ENCODE results near the gene IPO4.
"Not testable (repeated sequence)": the region's sequence is repeated elsewhere in the genome, so short reads cannot be mapped to it uniquely, and the experiment has no call there.

DNA sequence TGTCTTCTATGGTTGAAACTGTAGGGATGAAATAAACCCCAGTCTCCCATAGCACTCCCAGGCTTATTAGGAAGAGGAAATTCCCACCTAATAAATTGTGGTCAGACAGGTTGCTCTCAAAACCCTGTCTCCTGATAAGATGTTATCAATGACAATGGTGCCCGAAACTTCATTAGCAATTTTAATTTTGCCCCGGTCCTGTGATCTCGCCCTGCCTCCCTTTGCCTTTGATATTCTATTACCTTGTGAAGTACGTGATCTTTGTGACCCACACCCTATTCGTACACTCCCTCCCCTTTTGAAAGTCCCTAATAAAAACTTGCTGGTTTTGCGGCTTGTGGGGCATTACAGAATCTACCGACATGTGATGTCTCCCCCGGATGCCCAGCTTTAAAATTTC, 13.9 kb upstream of the IPO4 start:
- TF ChIP-seq POLR2A (IDR thresholded peaks at IDR 0.05; ENCODE audit: insufficient read depth in 1 of 2, low read depth in 2 of 2, low read length in 2 of 2); IRF2 (CRISPR knock-in tag; IDR thresholded peaks at IDR 0.05); TP53 (CRISPR knock-in tag; conservative IDR thresholded peaks at IDR 0.05); PHB2 (IDR thresholded peaks at IDR 0.05; ENCODE audit: partially characterized antibody); SIX1 (CRISPR knock-in tag; IDR thresholded peaks at IDR 0.05; ENCODE audit: borderline replicate concordance); RBM39 (IDR thresholded peaks at IDR 0.05; ENCODE audit: low read depth, low read length, poor library complexity, severe bottlenecking): not testable (repeated sequence)
- TF ChIP-seq, protein P1, sequence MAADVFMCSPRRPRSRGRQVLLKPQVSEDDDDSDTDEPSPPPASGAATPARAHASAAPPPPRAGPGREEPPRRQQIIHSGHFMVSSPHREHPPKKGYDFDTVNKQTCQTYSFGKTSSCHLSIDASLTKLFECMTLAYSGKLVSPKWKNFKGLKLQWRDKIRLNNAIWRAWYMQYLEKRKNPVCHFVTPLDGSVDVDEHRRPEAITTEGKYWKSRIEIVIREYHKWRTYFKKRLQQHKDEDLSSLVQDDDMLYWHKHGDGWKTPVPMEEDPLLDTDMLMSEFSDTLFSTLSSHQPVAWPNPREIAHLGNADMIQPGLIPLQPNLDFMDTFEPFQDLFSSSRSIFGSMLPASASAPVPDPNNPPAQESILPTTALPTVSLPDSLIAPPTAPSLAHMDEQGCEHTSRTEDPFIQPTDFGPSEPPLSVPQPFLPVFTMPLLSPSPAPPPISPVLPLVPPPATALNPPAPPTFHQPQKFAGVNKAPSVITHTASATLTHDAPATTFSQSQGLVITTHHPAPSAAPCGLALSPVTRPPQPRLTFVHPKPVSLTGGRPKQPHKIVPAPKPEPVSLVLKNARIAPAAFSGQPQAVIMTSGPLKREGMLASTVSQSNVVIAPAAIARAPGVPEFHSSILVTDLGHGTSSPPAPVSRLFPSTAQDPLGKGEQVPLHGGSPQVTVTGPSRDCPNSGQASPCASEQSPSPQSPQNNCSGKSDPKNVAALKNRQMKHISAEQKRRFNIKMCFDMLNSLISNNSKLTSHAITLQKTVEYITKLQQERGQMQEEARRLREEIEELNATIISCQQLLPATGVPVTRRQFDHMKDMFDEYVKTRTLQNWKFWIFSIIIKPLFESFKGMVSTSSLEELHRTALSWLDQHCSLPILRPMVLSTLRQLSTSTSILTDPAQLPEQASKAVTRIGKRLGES (CRISPR knock-in tag; IDR thresholded peaks at IDR 0.05; ENCODE audit: borderline replicate concordance) = not testable (repeated sequence)

Measured in HepG2 (cell line).